Nephron progenitor cell (in vitro differentiated cells): ENCODE results near the gene LRP1B.

ENCODE experiments used
- DNase-seq: peaks from one replicate; pipeline ENCODE4 v3.0.0; 2021
- H3K27ac Mint-ChIP-seq: 2 replicates; pipeline ENCODE4 v1.8.0; 2021; ENCODE audit warnings: mild to moderate bottlenecking, moderate library complexity, mixed read lengths
- H3K27me3 Mint-ChIP-seq: 2 replicates; pipeline ENCODE4 v1.8.0; 2021; ENCODE audit warnings: mild to moderate bottlenecking, low read depth, mixed read lengths; ENCODE audit not compliant: poor library complexity
- H3K36me3 Mint-ChIP-seq: 2 replicates; pipeline ENCODE4 v1.8.0; 2021; ENCODE audit warnings: low read depth, mixed read lengths
- H3K4me1 Mint-ChIP-seq: 2 replicates; pipeline ENCODE4 v1.8.0; 2021; ENCODE audit warnings: mixed read lengths
- H3K4me3 Mint-ChIP-seq: 2 replicates; pipeline ENCODE4 v1.8.0; 2021; ENCODE audit warnings: mild to moderate bottlenecking, moderate library complexity, mixed read lengths
- H3K9me3 Mint-ChIP-seq: 2 replicates; pipeline ENCODE4 v1.8.0; 2021; ENCODE audit warnings: mild to moderate bottlenecking, moderate library complexity, mixed read lengths
- TF ChIP-seq, protein P1 (sequence below): fragments of 200-600 bp; sonication (generic); IDR thresholded peaks from 2 replicates; pipeline ENCODE4 v1.5.0; 2021; ENCODE audit warnings: antibody characterized with exemption

Gene LRP1B

DNA sequence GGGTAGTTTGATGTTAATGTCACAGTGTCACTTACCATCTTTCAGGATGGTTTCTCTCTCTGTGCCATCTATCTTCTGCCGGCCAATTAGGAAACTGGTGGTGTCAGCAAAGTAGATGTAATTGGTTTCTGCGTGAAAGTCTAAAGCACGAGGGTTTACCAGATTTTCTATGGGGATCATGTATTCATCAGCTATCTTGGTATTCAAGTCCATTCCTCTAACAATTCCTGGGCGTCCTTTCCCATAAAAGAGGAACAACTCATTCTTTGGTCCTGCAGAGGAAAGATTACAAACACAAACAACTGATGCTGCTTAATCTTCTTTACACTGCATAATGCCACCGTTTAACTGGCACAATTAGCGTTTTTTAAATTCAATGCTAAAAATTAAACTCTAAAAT lies 1081.9 kb downstream of the LRP1B start:
- Mint-ChIP-seq H3K27me3 (no peaks in the 10 kb centered on the region), H3K36me3 (no peaks in the 10 kb centered on the region), H3K27ac (no peak overlapping the region), H3K9me3 (no peaks in the 10 kb centered on the region), H3K4me3 (no peak overlapping the region), H3K4me1 (no peaks in the 10 kb centered on the region)
- TF ChIP-seq, protein P1, sequence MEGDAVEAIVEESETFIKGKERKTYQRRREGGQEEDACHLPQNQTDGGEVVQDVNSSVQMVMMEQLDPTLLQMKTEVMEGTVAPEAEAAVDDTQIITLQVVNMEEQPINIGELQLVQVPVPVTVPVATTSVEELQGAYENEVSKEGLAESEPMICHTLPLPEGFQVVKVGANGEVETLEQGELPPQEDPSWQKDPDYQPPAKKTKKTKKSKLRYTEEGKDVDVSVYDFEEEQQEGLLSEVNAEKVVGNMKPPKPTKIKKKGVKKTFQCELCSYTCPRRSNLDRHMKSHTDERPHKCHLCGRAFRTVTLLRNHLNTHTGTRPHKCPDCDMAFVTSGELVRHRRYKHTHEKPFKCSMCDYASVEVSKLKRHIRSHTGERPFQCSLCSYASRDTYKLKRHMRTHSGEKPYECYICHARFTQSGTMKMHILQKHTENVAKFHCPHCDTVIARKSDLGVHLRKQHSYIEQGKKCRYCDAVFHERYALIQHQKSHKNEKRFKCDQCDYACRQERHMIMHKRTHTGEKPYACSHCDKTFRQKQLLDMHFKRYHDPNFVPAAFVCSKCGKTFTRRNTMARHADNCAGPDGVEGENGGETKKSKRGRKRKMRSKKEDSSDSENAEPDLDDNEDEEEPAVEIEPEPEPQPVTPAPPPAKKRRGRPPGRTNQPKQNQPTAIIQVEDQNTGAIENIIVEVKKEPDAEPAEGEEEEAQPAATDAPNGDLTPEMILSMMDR = no peak
- DNase-seq = no peak

DNA sequence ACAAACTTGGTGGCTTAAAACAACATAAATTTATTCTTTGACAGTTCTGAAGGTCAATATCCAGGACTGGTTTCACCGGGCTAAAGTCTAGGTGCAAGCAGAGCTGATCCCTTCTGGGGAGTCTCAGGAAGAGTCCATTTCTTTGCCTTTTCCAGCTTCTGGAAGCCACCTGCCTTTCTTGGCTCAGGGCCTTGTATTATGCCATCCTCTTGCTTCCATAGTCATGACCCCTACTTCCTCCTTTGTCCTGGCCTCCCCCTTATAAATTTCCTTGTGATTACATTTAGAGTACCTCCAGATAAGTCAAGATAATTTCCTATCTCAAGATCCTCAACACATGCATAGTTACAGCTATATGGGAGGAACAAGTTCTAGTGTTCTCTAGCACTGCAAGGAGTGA lies 1089.5 kb downstream of the LRP1B start:
- no peak for DNase-seq
- H3K4me3 Mint-ChIP-seq = no peak overlapping the region
- no peaks in the 10 kb centered on the region for H3K9me3 Mint-ChIP-seq
- TF ChIP-seq, protein P1 = no peak
- no peak overlapping the region for H3K27ac Mint-ChIP-seq
- no peaks in the 10 kb centered on the region for H3K27me3 Mint-ChIP-seq
- no peaks in the 10 kb centered on the region for H3K4me1 Mint-ChIP-seq
- H3K36me3 Mint-ChIP-seq = no peaks in the 10 kb centered on the region

- H3K27me3 Mint-ChIP-seq = no peaks in the 10 kb centered on the region
- no peaks in the 10 kb centered on the region for H3K9me3 Mint-ChIP-seq
- H3K4me1 Mint-ChIP-seq = no peaks in the 10 kb centered on the region
- no peak for DNase-seq
- TF ChIP-seq, protein P1 = no peak
- H3K4me3 Mint-ChIP-seq = no peak overlapping the region
- H3K36me3 Mint-ChIP-seq = no peaks in the 10 kb centered on the region
- H3K27ac Mint-ChIP-seq = no peak overlapping the region
Observed at GRCh38 chr2:141038341-141038740, 1092.5 kb downstream of the LRP1B start.

GRCh38 chr2:141037361-141037760 lies 1093.5 kb downstream of the LRP1B start:
- no peak for DNase-seq
- H3K4me3 Mint-ChIP-seq = no peak overlapping the region

GRCh38 chr2:141035846-141036420 lies 1094.9 kb downstream of the LRP1B start:
- Mint-ChIP-seq H3K9me3 (no peaks in the 10 kb centered on the region), H3K27me3 (no peaks in the 10 kb centered on the region), H3K36me3 (no peaks in the 10 kb centered on the region), H3K4me1 (no peaks in the 10 kb centered on the region), H3K4me3 (no peak overlapping the region), H3K27ac (no peak overlapping the region)
- TF ChIP-seq, protein P1 = no peak
- no peak for DNase-seq

More at GRCh38 chr2:141037361-141037760, 1093.5 kb downstream of the LRP1B start:
- TF ChIP-seq, protein P1 = no peak
- Mint-ChIP-seq H3K36me3 (no peaks in the 10 kb centered on the region), H3K9me3 (no peaks in the 10 kb centered on the region), H3K27me3 (no peaks in the 10 kb centered on the region), H3K4me1 (no peaks in the 10 kb centered on the region), H3K27ac (no peak overlapping the region)

- Mint-ChIP-seq H3K4me3 (no peak overlapping the region), H3K9me3 (peaks cover 4% of the 10 kb centered on the region), H3K27ac (no peak overlapping the region), H3K4me1 (no peaks in the 10 kb centered on the region), H3K27me3 (no peaks in the 10 kb centered on the region), H3K36me3 (no peaks in the 10 kb centered on the region)
- no peak for DNase-seq
- TF ChIP-seq, protein P1 = no peak
Observed at GRCh38 chr2:141029428-141030078, 1101.3 kb downstream of the LRP1B start.
